Measurements from ENCODE around the gene THBD. TPM values are rescaled to one million over a fixed set of nuclear protein-coding genes. Genes with fewer than 3 reads are reported as not detected.

Gene THBD
- total and polyA plus RNA-seq, 9 of the 15 experiments (the other 6 are each of a cell fraction or from before 2014, with no cell fraction given), result 0.07 to 0.49 (median 0.33) TPM

DNA sequence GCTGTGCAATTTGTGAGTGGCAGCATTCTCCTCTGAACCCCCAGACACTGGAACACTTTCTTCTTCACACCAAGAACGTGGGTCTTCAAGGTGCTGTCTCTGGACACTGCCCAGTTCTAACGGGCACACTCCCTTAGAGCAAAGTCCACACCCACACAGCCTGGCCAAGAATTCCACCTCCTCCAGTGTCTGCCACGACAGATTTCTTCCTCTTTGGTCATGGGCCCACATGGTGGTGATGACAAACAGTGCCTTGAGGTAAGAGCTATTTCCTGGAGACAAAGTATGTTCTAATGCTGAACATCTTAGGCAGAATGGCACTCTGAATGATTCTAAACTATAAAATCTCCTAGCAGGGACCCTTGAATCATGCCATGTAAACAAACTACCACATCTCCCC lies 39.8 kb downstream of the THBD start:
- in situ Hi-C loops (cut with MboI), result no loop called here
- H3K4me1 ChIP-seq (replicated peaks in 1 of 2; ENCODE audit: control insufficient read depth in 2 of 2, insufficient read depth in 2 of 2, low read length in 2 of 2), result no peaks in the 10 kb centered on the region; a peak in 2 of 5 replicates
- no peak for ATAC-seq
- POLR2A ChIA-PET, result no interaction called here
- CTCF ChIA-PET (ENCODE audit: low intra/inter-chr PET ratio), result no interaction called here
- no peaks in the 10 kb centered on the region for H3K36me3 ChIP-seq (ENCODE audit: control insufficient read depth, insufficient read depth, low read length)
- no peaks in the 10 kb centered on the region for H4K20me1 ChIP-seq (replicated peaks; ENCODE audit: control insufficient read depth, insufficient read depth, low read length)
- H3K9ac ChIP-seq (ENCODE audit: insufficient read depth in 1 of 2, low read depth in 2 of 2, low read length in 2 of 2), result no peak overlapping the region
- DNase-seq (ENCODE audit: extremely low read depth in 1 of 4, low spot score in 3 of 4), result no peak
- no peaks in the 10 kb centered on the region for H3K9me3 ChIP-seq (replicated peaks; ENCODE audit: control insufficient read depth, insufficient read depth, low read depth, low read length)
- no peaks in the 10 kb centered on the region for H3K79me2 ChIP-seq (ENCODE audit: control insufficient read depth, insufficient read depth, low read length)
- BruUV-seq (replicated peaks), result no TSS peak
- H3K9me1 ChIP-seq (ENCODE audit: control insufficient read depth, insufficient read depth, low read length), result no peaks in the 10 kb centered on the region
- H3K27ac ChIP-seq (ENCODE audit: extremely low read depth, low read depth, low read length), result no peak overlapping the region
- H3K4me3 ChIP-seq, result no peak overlapping the region
- H3K27me3 ChIP-seq (ENCODE audit: control insufficient read depth in 2 of 2, insufficient read depth in 2 of 2, low read length in 2 of 2), result no peaks in the 10 kb centered on the region
- no peak overlapping the region for H3K4me2 ChIP-seq (ENCODE audit: insufficient read depth, low read length)
- H2AFZ ChIP-seq (ENCODE audit: low read depth, low read length), result no peak overlapping the region
- WGBS (ENCODE audit: insufficient coverage, low coverage, missing lambda C conversion rate), result 7% methylated on average over 3 of the region's 3 CpGs
- intact Hi-C loops (cut with micrococcal nuclease), result no loop called here
- no peak for FAIRE-seq
- TF ChIP-seq ZNF507 (tag; conservative IDR thresholded peaks at IDR 0.05) (no peak), SP2 (IDR thresholded peaks at IDR 0.05; ENCODE audit: extremely low read depth, low read depth, low read length, poor library complexity, severe bottlenecking) (no peak), ZFP1 (CRISPR knock-in tag; IDR thresholded peaks at IDR 0.05) (no peak), BCLAF1 (IDR thresholded peaks at IDR 0.05; ENCODE audit: borderline replicate concordance in 1 of 2, control insufficient read depth in 1 of 2, low read depth in 2 of 2, low read length in 1 of 2) (no peak), CBFB (CRISPR knock-in tag; IDR thresholded peaks at IDR 0.05) (no peak), RBBP5 (IDR thresholded peaks at IDR 0.05; ENCODE audit: borderline replicate concordance, insufficient read depth, low read length, poor library complexity, severe bottlenecking) (no peak), MAFF (IDR thresholded peaks at IDR 0.05; ENCODE audit: low read length) (no peak), NFE2 (IDR thresholded peaks at IDR 0.05; ENCODE audit: low read depth) (no peak), GATAD2B (IDR thresholded peaks at IDR 0.05; ENCODE audit: borderline replicate concordance) (no peak), SIX5 (IDR thresholded peaks at IDR 0.05; ENCODE audit: borderline replicate concordance in 1 of 2, insufficient read depth in 1 of 2, low read depth in 1 of 2, low read length in 2 of 2) (no peak), SNRNP70 (optimal IDR thresholded peaks at IDR 0.05; ENCODE audit: low read depth, low read length) (no peak), ZNF785 (CRISPR knock-in tag; IDR thresholded peaks at IDR 0.05) (no peak), SMARCE1 (IDR thresholded peaks at IDR 0.05) (no peak), NONO (IDR thresholded peaks at IDR 0.05; ENCODE audit: low read depth in 2 of 2, low read length in 1 of 2) (no peak)
- TF ChIP-seq, protein P1, sequence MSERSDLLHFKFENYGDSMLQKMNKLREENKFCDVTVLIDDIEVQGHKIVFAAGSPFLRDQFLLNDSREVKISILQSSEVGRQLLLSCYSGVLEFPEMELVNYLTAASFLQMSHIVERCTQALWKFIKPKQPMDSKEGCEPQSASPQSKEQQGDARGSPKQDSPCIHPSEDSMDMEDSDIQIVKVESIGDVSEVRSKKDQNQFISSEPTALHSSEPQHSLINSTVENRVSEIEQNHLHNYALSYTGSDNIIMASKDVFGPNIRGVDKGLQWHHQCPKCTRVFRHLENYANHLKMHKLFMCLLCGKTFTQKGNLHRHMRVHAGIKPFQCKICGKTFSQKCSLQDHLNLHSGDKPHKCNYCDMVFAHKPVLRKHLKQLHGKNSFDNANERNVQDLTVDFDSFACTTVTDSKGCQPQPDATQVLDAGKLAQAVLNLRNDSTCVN (CRISPR knock-in tag; IDR thresholded peaks at IDR 0.05), result no peak
- TF ChIP-seq, protein P2, sequence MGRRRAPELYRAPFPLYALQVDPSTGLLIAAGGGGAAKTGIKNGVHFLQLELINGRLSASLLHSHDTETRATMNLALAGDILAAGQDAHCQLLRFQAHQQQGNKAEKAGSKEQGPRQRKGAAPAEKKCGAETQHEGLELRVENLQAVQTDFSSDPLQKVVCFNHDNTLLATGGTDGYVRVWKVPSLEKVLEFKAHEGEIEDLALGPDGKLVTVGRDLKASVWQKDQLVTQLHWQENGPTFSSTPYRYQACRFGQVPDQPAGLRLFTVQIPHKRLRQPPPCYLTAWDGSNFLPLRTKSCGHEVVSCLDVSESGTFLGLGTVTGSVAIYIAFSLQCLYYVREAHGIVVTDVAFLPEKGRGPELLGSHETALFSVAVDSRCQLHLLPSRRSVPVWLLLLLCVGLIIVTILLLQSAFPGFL (CRISPR knock-in tag; IDR thresholded peaks at IDR 0.05), result no peak
- TF ChIP-seq, protein P3, sequence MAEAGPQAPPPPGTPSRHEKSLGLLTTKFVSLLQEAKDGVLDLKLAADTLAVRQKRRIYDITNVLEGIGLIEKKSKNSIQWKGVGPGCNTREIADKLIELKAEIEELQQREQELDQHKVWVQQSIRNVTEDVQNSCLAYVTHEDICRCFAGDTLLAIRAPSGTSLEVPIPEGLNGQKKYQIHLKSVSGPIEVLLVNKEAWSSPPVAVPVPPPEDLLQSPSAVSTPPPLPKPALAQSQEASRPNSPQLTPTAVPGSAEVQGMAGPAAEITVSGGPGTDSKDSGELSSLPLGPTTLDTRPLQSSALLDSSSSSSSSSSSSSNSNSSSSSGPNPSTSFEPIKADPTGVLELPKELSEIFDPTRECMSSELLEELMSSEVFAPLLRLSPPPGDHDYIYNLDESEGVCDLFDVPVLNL (CRISPR knock-in tag; IDR thresholded peaks at IDR 0.05; ENCODE audit: low read depth), result no peak
